ENCODE results near the gene DENND4B. TPM values are rescaled to one million over a fixed set of nuclear protein-coding genes. Genes with fewer than 3 reads are reported as not detected.

DENND4B gene
- total RNA-seq, 1 donor from 2014 or later: 44.6 TPM

GRCh38 chr1:153880024-153880423, 66.5 kb downstream of the DENND4B start:
- no peak for DNase-seq
- H3K4me3 ChIP-seq: no peak overlapping the region
- H3K4me1 ChIP-seq: peaks cover 63% of the 10 kb centered on the region
- no peaks in the 10 kb centered on the region for H3K27me3 ChIP-seq (ENCODE audit: low read depth)
- intact Hi-C loops (cut with micrococcal nuclease): no loop called here
- TF ChIP-seq CTCF (IDR thresholded peaks at IDR 0.05; ENCODE audit: borderline replicate concordance): no peak
- H3K36me3 ChIP-seq: no peaks in the 10 kb centered on the region
- H3K27ac ChIP-seq (replicated peaks): peak overlapping the region; percentile 59
- H3K9me3 ChIP-seq (replicated peaks): no peaks in the 10 kb centered on the region

Small RNA genes lying within 50 kb of the gene (microRNA-seq; reads per million reads assigned to microRNA genes)
- not detected for gene MIR6737

Other genes with a start within 250 kb of the DENND4B start
- 34.3 TPM for gene INTS3, start 218.7 kb downstream of the DENND4B start, total RNA-seq
- 10.5 TPM for gene SLC27A3, start 171.3 kb downstream of the DENND4B start, total RNA-seq
- gene GATAD2B, start 23.7 kb downstream of the DENND4B start, total RNA-seq: 35.4 TPM
- gene CRTC2, start 11.9 kb upstream of the DENND4B start, total RNA-seq: 19.7 TPM
- 39.8 TPM for gene SLC39A1, start 16.8 kb upstream of the DENND4B start, total RNA-seq
- gene CREB3L4, start 21.2 kb upstream of the DENND4B start, total RNA-seq: 4.8 TPM
- 75.8 TPM for gene JTB, start 31.0 kb upstream of the DENND4B start, total RNA-seq
- gene RAB13, start 39.6 kb upstream of the DENND4B start, total RNA-seq: 59.3 TPM
- 1,061 TPM for gene RPS27, start 44.0 kb upstream of the DENND4B start, total RNA-seq
- gene NUP210L, start 208.4 kb upstream of the DENND4B start, total RNA-seq: 0.30 TPM
- gene TPM3, start 245.4 kb upstream of the DENND4B start, total RNA-seq: 161 TPM